Heart left ventricle (tissue), 13 donors: ENCODE results near the gene GPR157.

Source experiments
- CTCF ChIP-seq, 12 donors: fragments of 200-600 bp; sonication (generic) in 4 of 12; IDR thresholded peaks; one replicate each; pipeline versions ENCODE4 v1.5.0 to v1.8.0; 2018 to 2022; ENCODE audit warnings: antibody characterized with exemption in 12 of 12, mild to moderate bottlenecking in 5 of 12
- POLR2A ChIP-seq, 2 donors: fragments of 450-650 bp; IDR thresholded peaks; one replicate each; pipeline ENCODE4 v1.6.1; 2017; ENCODE audit warnings: antibody characterized with exemption in 2 of 2, mild to moderate bottlenecking in 2 of 2, moderate library complexity in 2 of 2
- donor health status: ischemic (EF 13 %, LVEDD 7.1; RV severe dilation, severe dysfunction).
- donor health status: DM: no; HTN: yes; CAD: no.
- donor health status: DM: no; HTN: no; CAD: no.
- donor health status: ischemic (EF 25% LVEDD 6.9; RV normal size, moderate dysfunction).
- donor health status: ischemic (EF 25% LVEDD 5.7; RV mildly dilated, moderate dysfunction).
- donor health status: ischemic (EF 35%, LVEDD 5.7; RV mildly dilated, moderate dysfunction).
- donor health status: nonischemic (EF 11% LVEDD 7.7; RV severe dilation, severe dysfunction).
- donor health status: DM: yes; HTN: yes; CAD: no.
- donor health status: PGD.
- donor health status: ischemic (EF 29% LVEDD 5.4; RV normal size, mild dysfunction).
- donor health status: nonischemic (EF 23%, LVEDD 6.1; RV moderate dilation, normal function).

GRCh38 chr1:9143250-9143649 is 14.3 kb upstream of the GPR157 start:
- no peak for TF ChIP-seq CTCF (IDR thresholded peaks at IDR 0.05)
- TF ChIP-seq POLR2A (IDR thresholded peaks at IDR 0.05), result no peak
